ENCODE results near the gene PACRG. TPM values are rescaled to one million over a fixed set of nuclear protein-coding genes. Genes with fewer than 3 reads are reported as not detected.

PACRG gene
- total RNA-seq, 2 donors from 2014 or later, result 1.7 TPM; not detected in 1

DNA sequence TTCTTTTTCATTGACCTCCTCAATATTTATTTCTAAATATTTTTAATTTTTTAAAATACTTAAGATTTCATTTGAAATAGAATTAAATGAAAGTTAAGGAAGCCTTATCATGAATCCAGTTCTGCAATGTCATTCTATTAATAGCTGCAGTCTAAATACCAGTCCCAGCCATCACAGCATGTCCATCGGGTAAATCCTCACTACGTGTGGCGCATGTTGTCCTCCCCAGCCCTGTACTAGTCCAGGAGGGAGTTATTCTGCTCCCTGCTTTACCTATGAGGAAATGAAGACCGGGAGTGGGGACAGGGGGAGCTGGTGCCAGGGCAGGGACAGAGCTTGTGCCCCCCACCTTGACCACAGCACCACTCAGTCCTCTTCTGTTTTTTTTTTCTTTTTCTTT lies 561.7 kb downstream of the PACRG start:
- intact Hi-C loops (cut with DNase I), result no loop called here
- Histone ChIP-seq H3K9ac (ENCODE audit: low read depth in 2 of 2, low read length in 2 of 2) (no peak overlapping the region), H3K36me3 (no peaks in the 10 kb centered on the region), H3K27me3 (no peaks in the 10 kb centered on the region), H3K9me3 (no peaks in the 10 kb centered on the region), H3K4me1 (no peaks in the 10 kb centered on the region), H3K27ac (no peak overlapping the region), H3K4me3 (no peak overlapping the region)
- TF ChIP-seq, protein P1, sequence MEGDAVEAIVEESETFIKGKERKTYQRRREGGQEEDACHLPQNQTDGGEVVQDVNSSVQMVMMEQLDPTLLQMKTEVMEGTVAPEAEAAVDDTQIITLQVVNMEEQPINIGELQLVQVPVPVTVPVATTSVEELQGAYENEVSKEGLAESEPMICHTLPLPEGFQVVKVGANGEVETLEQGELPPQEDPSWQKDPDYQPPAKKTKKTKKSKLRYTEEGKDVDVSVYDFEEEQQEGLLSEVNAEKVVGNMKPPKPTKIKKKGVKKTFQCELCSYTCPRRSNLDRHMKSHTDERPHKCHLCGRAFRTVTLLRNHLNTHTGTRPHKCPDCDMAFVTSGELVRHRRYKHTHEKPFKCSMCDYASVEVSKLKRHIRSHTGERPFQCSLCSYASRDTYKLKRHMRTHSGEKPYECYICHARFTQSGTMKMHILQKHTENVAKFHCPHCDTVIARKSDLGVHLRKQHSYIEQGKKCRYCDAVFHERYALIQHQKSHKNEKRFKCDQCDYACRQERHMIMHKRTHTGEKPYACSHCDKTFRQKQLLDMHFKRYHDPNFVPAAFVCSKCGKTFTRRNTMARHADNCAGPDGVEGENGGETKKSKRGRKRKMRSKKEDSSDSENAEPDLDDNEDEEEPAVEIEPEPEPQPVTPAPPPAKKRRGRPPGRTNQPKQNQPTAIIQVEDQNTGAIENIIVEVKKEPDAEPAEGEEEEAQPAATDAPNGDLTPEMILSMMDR (IDR thresholded peaks at IDR 0.05), result no peak
- no peak for DNase-seq

DNA sequence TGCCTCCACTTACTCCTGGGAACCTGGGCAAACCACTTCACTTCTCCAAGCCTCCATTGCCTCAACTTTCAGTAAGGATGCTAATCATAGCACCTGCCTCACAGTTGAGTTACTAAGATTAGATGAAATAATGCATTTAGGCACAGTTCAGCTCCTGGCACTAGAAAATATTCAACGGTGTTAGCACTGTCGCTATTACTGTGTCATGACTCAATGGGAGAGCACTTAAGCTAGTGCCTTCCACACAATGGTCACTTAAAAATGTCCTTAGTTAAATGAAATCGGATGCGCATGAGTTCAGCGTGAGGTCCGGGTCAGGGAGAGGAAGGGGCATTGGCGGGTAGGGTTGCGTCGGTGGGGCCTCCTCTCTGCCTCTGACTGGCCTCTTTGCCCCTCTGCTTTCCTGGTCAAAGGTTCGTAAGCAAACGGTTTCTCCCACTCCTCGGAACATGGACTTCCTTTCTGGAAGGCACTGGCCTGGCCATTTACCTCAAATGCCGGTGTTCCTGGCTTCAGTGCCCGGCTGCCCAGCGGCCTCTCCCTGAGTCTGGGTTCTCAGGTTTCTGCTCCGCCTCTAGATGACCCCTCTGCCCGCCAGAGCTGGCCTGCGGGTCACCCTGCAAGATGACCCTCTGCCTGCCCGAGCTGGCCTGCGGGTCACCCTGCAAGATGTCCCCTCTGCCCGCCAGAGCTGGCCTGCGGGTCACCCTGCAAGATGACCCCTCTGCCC lies 562.9 kb downstream of the PACRG start:
- Histone ChIP-seq H3K27ac (no peak overlapping the region), H3K9ac (ENCODE audit: low read depth in 2 of 2, low read length in 2 of 2) (no peak overlapping the region), H3K36me3 (no peaks in the 10 kb centered on the region), H3K9me3 (no peaks in the 10 kb centered on the region), H3K4me1 (no peaks in the 10 kb centered on the region), H3K27me3 (no peaks in the 10 kb centered on the region), H3K4me3 (no peak overlapping the region)
- intact Hi-C loops (cut with DNase I), result no loop called here
- TF ChIP-seq, protein P1 (IDR thresholded peaks at IDR 0.05), result no peak
- DNase-seq, result no peak

DNA sequence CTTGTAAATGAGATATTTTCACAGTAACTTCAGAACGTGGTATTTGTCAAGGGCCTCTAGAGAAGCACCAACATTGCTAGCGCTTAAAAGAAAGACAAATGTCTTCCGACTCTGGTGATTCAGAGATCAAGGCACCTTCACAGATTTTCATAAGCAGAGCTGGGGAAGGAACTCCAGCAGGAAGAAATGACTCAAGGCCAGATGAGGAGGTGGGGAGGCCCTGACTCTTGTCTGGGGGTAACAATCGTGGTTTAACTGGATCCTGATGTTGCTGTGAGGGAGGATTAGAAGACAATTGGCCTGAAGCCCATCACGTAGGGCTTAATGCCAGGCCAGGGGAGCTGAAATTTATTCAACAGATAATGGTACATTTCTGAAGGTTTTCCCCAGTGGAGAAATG lies 563.8 kb downstream of the PACRG start:
- Histone ChIP-seq H3K27me3 (no peaks in the 10 kb centered on the region), H3K27ac (no peak overlapping the region), H3K9me3 (no peaks in the 10 kb centered on the region), H3K4me1 (no peaks in the 10 kb centered on the region), H3K4me3 (no peak overlapping the region), H3K36me3 (no peaks in the 10 kb centered on the region), H3K9ac (ENCODE audit: low read depth in 2 of 2, low read length in 2 of 2) (no peak overlapping the region)
- TF ChIP-seq, protein P1 (IDR thresholded peaks at IDR 0.05), result no peak
- no peak for DNase-seq
- intact Hi-C loops (cut with DNase I), result no loop called here

DNA sequence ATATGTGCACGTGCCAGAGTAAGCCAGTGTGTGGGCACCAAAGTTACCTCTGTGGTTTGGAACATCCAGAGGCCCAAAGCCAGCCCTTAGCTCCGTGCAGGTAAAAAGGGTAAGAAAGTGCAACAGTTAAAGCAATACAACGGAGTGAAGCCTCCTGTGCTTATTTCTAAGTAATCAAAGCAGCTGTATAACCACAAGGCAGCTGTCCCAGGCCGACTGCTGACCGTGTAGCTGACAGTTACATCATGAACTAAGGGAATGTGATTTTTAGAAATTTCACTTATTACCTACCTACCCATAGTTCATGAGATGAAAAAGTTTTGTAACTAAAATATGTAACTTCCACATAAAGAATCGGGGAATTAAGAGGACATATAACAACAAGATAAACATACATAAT lies 565.5 kb downstream of the PACRG start:
- H3K9me3 ChIP-seq, result no peaks in the 10 kb centered on the region
- DNase-seq, result no peak
- intact Hi-C loops (cut with DNase I), result no loop called here
- H3K4me1 ChIP-seq, result no peaks in the 10 kb centered on the region
- H3K9ac ChIP-seq (ENCODE audit: low read depth in 2 of 2, low read length in 2 of 2), result no peak overlapping the region
- H3K4me3 ChIP-seq, result no peak overlapping the region
- H3K27me3 ChIP-seq, result no peaks in the 10 kb centered on the region
- no peaks in the 10 kb centered on the region for H3K36me3 ChIP-seq
- TF ChIP-seq, protein P1 (IDR thresholded peaks at IDR 0.05), result no peak
- H3K27ac ChIP-seq, result no peak overlapping the region

DNA sequence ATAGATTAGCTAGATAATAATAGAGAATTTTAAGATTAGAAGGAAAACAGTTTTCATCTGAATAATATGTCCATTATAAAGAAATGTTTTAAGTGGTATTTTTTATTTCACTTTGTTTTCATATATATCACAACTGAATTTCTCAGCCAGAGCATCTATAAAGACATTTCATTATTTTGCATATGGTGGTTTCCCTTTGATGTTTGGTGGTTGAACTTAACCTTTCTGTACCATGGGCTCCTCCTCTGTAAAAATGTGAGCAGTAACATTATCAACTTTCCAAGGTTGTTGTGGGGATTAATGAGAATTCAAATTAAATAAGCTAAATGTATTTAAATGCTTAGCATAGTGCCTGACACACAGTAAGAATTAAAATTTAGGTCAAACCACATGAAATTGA lies 567.0 kb downstream of the PACRG start:
- no peaks in the 10 kb centered on the region for H3K36me3 ChIP-seq
- H3K4me3 ChIP-seq, result no peak overlapping the region
- DNase-seq, result no peak
- H3K27ac ChIP-seq, result no peak overlapping the region
- H3K27me3 ChIP-seq, result no peaks in the 10 kb centered on the region
- TF ChIP-seq, protein P1 (IDR thresholded peaks at IDR 0.05), result no peak
- no peaks in the 10 kb centered on the region for H3K4me1 ChIP-seq
- H3K9me3 ChIP-seq, result no peaks in the 10 kb centered on the region
- no peak overlapping the region for H3K9ac ChIP-seq (ENCODE audit: low read depth in 2 of 2, low read length in 2 of 2)
- intact Hi-C loops (cut with DNase I), result no loop called here
